Suprapubic skin (tissue), 3 donors: ENCODE results near the gene GOLT1A.

Source experiments
- CTCF ChIP-seq, 2 donors: fragments of 200-600 bp in 1 of 2; fragments of 450-650 bp in 1 of 2; sonication (generic) in 1 of 2; IDR thresholded peaks; one replicate each; pipeline ENCODE4 v1.5.1; 2016 to 2019; ENCODE audit warnings: antibody characterized with exemption in 2 of 2, mild to moderate bottlenecking in 1 of 2, moderate library complexity in 1 of 2
- POLR2A ChIP-seq, 2 donors: fragments of 450-650 bp; IDR thresholded peaks; one replicate each; pipeline ENCODE4 v1.6.1; 2017; ENCODE audit warnings: antibody characterized with exemption in 2 of 2, mild to moderate bottlenecking in 2 of 2, moderate library complexity in 2 of 2

- TF ChIP-seq CTCF (IDR thresholded peaks at IDR 0.05) (no peak), POLR2A (IDR thresholded peaks at IDR 0.05) (no peak)
Measured at GRCh38 chr1:204217648-204218000, 3.8 kb upstream of the GOLT1A start.
